SK-N-MC (cell line): ENCODE measurements around the gene CDCA4.

Experiments
- DNase-seq: peaks from one replicate; pipeline ENCODE4 v3.0.0-alpha.2; 2011; ENCODE audit warnings: low read depth, low spot score
- H3K27ac ChIP-seq: fragments of 200-600 bp; sonication (generic); 2 replicates; pipeline ENCODE4 v1.5.1; 2016; ENCODE audit warnings: mixed run types
- H3K36me3 ChIP-seq: fragments of 200-600 bp; sonication (generic); 2 replicates; pipeline ENCODE4 v1.6.1; 2017; ENCODE audit warnings: antibody characterized with exemption, low read length, mixed read lengths; ENCODE audit not compliant: insufficient read depth
- H3K4me3 ChIP-seq: fragments of 200-600 bp; sonication (generic); 2 replicates; pipeline ENCODE4 v1.5.1; 2016
- H3K9ac ChIP-seq: fragments of 200-600 bp; sonication (generic); 2 replicates; pipeline ENCODE4 v1.8.0; 2017; ENCODE audit warnings: mixed run types, mixed read lengths; ENCODE audit not compliant: insufficient read length
- H3K9me3 ChIP-seq: fragments of 200-600 bp; sonication (generic); 2 replicates; pipeline ENCODE4 v1.6.1; 2017; ENCODE audit warnings: low read depth, mild to moderate bottlenecking, antibody characterized with exemption, low read length, moderate library complexity, mixed read lengths
- EZH2 ChIP-seq: fragments of 200-600 bp; sonication (generic); IDR thresholded peaks from one replicate; pipeline ENCODE4 v1.6.1; 2017; ENCODE audit warnings: antibody characterized with exemption
- FOXP2 ChIP-seq: optimal IDR thresholded peaks from 2 replicates; pipeline ENCODE3; 2011; ENCODE audit warnings: mild to moderate bottlenecking, moderate library complexity; ENCODE audit not compliant: insufficient read depth; ENCODE audit errors: extremely low read length, control extremely low read depth
- POLR2AphosphoS5 ChIP-seq: IDR thresholded peaks from 2 replicates; pipeline ENCODE4 v1.6.1; 2012; ENCODE audit warnings: mild to moderate bottlenecking, low read depth, low read length, borderline replicate concordance

CDCA4 gene

DNA sequence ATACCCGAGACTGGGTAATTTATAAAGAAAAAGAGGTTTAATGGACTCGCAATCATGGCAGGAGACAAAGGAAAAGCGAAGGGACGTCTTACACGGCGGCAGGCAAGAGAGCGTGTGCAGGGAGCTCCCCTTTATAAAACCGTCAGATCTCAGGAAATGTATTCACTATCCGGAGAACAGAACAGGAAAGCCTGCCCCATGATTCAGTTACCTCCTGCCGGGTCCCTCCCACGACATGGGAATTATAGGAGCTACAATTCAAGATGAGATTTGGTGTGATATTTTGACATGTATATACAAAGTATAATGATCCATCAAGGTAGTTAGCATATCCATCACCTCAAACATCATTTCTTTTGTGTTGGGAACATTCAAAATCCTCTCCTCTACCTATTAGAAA lies 2.3 kb upstream of the CDCA4 start:
- Histone ChIP-seq H3K4me3 (no peak overlapping the region), H3K27ac (no peak overlapping the region), H3K9me3 (no peaks in the 10 kb centered on the region; the same call in 1 of the 2 replicates), H3K9ac (no peak overlapping the region), H3K36me3 (peaks cover 16% of the 10 kb centered on the region)
- no peak for DNase-seq
- TF ChIP-seq EZH2 (no peak), FOXP2 (no peak), POLR2AphosphoS5 (no peak)

DNA sequence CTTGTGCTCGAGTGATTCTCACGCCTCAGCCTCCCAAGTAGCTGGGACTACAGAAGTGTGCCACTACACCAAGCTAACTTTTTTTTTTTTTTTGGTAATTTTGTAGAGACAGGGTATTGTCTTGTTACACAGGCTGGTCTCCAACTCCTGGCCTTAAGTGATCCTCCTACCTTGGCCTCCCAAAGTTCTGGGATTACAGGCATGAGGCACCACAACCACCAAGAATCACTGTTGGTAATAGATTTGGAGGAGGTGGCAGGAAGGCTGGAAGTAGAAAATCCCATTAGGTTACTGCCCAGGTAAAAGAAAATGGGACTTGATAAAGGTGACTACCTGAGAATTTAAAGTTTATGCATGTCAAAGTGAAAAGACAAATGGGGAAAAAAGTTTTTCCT lies 1.4 kb upstream of the CDCA4 start:
- H3K9me3 ChIP-seq = no peaks in the 10 kb centered on the region; the same call in 1 of the 2 replicates
- no peak for TF ChIP-seq EZH2
- TF ChIP-seq FOXP2 = no peak
- TF ChIP-seq POLR2AphosphoS5 = no peak
- peaks cover 22% of the 10 kb centered on the region for H3K36me3 ChIP-seq
- H3K4me3 ChIP-seq = peak overlapping the region; percentile 95
- no peak overlapping the region for H3K27ac ChIP-seq
- DNase-seq = no peak
- H3K9ac ChIP-seq = peak overlapping the region; percentile 99

DNA sequence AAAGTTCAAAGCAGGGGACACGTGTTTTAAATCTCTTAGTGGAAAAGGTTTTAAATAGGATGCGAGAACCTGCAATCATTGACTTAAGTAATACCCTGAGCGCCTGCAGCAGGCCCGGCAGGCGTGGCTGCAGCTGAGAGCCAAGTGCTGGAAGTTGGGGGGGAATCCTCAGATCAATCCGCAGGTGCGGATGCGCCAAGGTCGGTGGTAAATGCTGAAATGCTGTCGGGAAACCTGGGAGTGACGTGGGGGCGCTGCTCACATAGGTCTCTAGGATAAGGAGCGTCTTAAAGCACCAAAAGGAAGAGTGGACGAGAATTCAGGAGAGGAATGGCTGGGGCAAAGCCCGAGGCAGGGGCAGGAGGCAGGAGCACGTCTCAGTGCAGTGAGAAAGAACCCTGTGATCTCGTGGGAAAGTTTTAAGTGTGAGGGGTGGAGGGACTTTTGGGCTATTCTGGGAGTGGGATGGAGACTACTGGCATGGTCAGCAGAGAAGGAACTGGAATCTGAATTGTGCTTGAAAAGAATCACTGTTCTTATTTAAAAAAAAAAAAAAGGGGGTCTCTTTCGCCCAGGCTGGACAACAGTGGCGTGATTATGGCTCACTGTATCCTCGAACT lies 883 bp upstream of the CDCA4 start:
- DNase-seq = no peak
- Histone ChIP-seq H3K9ac (peak overlapping the region; percentile 99), H3K27ac (peak overlapping the region; percentile 81), H3K36me3 (peaks cover 24% of the 10 kb centered on the region), H3K4me3 (peak overlapping the region; percentile 95), H3K9me3 (no peaks in the 10 kb centered on the region; the same call in 1 of the 2 replicates)
- TF ChIP-seq EZH2 (no peak), POLR2AphosphoS5 (no peak), FOXP2 (no peak)

DNA sequence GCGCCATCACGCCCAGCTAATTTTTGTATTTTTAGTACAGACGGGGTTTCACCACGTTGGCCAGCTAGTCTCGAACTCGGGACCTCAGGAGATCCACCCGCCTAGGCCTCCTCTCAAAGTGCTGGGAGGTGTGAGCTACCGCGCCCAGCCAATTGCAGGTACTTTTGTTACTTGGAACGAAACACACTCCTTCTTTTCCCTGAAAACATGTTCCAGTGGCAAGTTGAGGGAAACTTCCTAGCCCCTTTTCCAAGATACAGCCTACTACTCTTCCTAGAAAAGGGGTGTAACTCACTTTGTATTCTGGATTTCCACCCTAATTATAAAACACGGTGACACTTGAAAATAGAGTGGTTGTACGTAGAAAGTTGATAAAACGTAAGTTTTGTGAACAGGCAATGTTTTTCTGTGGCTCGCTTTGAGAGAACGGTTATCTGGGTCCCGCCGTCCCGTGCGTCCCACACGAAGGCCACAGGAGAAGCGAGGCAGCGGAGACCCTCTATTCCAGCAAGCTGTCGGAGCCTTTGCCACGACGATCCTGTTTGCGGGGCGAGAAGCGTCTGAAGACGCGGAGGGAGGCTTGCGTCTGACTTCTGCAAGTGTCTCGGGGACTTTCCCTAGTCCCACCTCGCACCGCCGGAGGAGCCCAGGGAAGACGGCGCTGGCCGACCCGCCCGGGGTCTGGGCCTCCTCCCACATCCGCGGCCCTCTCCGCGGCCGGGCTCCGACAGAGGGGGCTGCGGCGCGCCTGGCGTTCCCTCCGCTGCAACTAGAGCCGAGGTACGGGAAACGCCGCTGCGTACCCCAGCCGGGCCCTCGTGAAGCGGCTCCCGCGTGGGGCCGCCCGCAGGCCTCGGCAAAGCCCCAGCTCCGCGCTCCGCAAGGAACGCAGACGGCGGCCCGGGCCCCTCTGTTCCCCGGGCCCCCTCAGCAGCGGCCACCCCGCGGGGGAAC lies 745 bp downstream of the CDCA4 start:
- Histone ChIP-seq H3K27ac (peak overlapping the region; percentile 85), H3K4me3 (peak overlapping the region; percentile 88), H3K9me3 (no peaks in the 10 kb centered on the region; the same call in 1 of the 2 replicates), H3K9ac (peak overlapping the region; percentile 95), H3K36me3 (peaks cover 29% of the 10 kb centered on the region)
- no peak for DNase-seq
- TF ChIP-seq EZH2 (no peak), POLR2AphosphoS5 (no peak), FOXP2 (no peak)

DNA sequence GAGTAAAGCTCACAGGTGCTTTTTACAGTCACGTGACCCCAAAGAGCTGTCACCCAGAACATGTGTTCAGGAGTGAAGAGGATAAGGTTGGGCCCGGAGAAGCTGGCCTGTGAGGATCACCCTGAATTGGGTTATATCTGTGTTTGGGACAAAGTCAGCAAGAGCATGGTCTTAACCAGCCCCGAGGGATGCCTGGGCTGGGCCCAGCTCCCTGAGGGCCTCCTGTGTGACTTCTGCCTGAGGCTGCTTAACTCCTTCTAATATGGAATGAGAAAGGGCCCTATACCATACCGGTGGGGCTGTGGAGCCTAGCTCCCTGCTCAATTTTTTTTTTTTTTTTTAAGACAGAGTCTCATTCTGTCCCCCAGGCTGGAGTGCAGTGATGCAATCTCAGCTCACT lies 2.5 kb downstream of the CDCA4 start:
- Histone ChIP-seq H3K36me3 (peaks cover 29% of the 10 kb centered on the region), H3K9ac (peak overlapping the region; percentile 28), H3K9me3 (no peaks in the 10 kb centered on the region; the same call in 1 of the 2 replicates), H3K27ac (no peak overlapping the region), H3K4me3 (peak overlapping the region; percentile 45)
- no peak for TF ChIP-seq FOXP2
- no peak for TF ChIP-seq EZH2
- no peak for TF ChIP-seq POLR2AphosphoS5
- DNase-seq = no peak

DNA sequence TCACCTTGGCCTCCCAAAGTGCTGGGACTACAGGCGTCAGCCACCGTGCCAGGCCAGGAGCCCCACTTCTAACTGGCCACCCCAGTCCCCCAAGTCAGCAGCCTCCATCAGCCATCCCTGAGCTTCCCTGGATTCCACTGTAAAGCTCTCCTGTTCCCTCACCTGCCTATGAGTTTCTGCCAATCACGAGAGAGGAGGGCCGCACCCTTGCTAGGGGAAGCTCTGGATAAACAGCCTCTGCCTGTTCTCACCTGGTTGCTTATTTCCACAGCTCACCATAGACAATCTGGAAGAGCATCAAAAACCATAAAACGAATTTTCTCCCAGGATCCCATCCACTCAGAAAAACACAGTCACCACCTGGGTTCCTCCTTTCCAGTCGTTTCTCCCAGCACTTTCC lies 5.0 kb downstream of the CDCA4 start:
- H3K4me3 ChIP-seq = no peak overlapping the region
- H3K9ac ChIP-seq = no peak overlapping the region
- no peak for DNase-seq
- H3K36me3 ChIP-seq = peaks cover 46% of the 10 kb centered on the region
- no peaks in the 10 kb centered on the region for H3K9me3 ChIP-seq
- no peak for TF ChIP-seq EZH2
- TF ChIP-seq FOXP2 = no peak
- TF ChIP-seq POLR2AphosphoS5 = no peak
- no peak overlapping the region for H3K27ac ChIP-seq

DNA sequence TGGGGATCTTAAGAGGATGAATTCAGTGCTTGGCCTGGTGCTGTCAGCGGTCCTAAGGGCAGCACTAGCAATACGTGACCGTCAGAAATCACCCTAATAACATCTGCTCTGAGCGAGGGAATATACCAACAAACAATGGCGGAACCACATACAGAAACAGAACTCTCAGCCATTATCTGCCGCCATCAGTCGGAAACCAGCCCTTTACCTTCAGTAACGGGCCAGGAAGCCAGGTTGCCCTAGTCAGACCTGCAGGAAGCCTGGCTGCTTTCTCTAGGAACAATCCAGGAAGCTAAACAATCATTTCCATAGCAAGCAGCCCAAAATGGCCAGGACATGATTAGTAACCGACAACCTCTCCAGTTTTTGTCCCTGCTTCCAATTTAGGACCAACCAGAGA lies 5.6 kb downstream of the CDCA4 start:
- Histone ChIP-seq H3K4me3 (no peak overlapping the region), H3K9ac (peak overlapping the region; percentile 5), H3K36me3 (peaks cover 53% of the 10 kb centered on the region), H3K9me3 (no peaks in the 10 kb centered on the region), H3K27ac (no peak overlapping the region)
- TF ChIP-seq EZH2 = no peak
- TF ChIP-seq POLR2AphosphoS5 = no peak
- no peak for TF ChIP-seq FOXP2
- no peak for DNase-seq

DNA sequence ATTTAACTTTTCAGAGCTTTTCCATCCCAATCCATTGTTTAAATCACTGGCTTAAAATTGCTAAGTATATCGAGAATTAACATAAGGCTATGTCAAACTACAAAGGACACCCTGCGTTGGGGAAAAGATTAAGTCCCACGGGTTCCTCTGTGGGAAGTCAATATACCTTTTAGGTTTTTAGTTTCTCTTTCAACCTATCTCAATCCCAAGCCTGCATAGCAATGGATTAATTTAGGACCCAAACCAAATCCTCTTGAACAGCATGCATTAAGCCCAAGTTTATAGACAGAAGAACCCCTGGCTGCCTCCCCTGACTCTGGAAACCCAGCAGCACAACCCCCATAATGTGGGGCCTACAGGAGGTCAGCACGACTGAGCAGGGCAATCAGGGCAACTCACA lies 6.3 kb downstream of the CDCA4 start:
- H3K9ac ChIP-seq = peak overlapping the region; percentile 26
- TF ChIP-seq POLR2AphosphoS5 (no peak), EZH2 (no peak), FOXP2 (no peak)
- peaks cover 55% of the 10 kb centered on the region for H3K36me3 ChIP-seq
- H3K4me3 ChIP-seq = no peak overlapping the region
- no peak for DNase-seq
- H3K9me3 ChIP-seq = no peaks in the 10 kb centered on the region
- peak overlapping the region; percentile 42; the same call in 1 of the 2 replicates for H3K27ac ChIP-seq
